Fibroblast of the aortic adventitia (primary cell): Measurements from ENCODE around the gene TOM1L2. TPM values are rescaled to one million over a fixed set of nuclear protein-coding genes. Genes with fewer than 3 reads are reported as not detected.
"Not testable (repeated sequence)": the region's sequence is repeated elsewhere in the genome, so short reads cannot be mapped to it uniquely, and the experiment has no call there.

Source experiments
- DNase-seq: peaks from one replicate; pipeline ENCODE4 v3.0.0-alpha.2; 2010; ENCODE audit warnings: low read depth
- H3K4me3 ChIP-seq: 2 replicates; pipeline ENCODE4 v1.5.1; 2011; ENCODE audit warnings: low read depth, mild to moderate bottlenecking, control low read depth, low read length, moderate library complexity
- total RNA-seq: library from RNA; depleted of rRNA; stranded (reverse); fragments of >200 nt; gene quantifications from 2 replicates; pipeline ENCODE4 v1.2.3, GENCODE V29; 2012; ENCODE audit warnings: low replicate concordance
- TF ChIP-seq, protein P1 (sequence below): IDR thresholded peaks from 2 replicates; pipeline ENCODE4 v1.5.1; 2011; ENCODE audit warnings: mild to moderate bottlenecking, low read length, control low read depth, inconsistent platforms; ENCODE audit not compliant: insufficient read depth

TOM1L2 gene
- total RNA-seq, 1 donor: 40.3 TPM

DNA sequence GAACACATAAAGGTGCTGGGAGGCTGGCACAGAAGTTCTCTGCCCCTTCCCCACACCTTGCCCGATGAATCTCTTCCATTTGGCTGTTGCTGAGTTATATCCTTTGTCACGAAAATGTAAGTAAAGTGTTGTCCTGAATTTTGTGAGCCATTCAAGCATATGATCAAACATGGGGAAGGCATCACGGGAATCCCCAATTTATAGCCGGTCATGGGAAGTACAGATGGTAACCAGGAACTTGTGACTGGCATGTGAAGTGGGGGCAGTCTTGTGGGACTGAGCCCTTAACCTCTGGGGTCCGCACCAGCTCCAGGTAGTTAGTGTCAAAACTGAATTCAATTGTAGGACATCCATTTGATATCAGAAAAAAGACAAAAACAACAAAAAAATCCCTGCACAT, 13.2 kb downstream of the TOM1L2 start:
- TF ChIP-seq, protein P1, sequence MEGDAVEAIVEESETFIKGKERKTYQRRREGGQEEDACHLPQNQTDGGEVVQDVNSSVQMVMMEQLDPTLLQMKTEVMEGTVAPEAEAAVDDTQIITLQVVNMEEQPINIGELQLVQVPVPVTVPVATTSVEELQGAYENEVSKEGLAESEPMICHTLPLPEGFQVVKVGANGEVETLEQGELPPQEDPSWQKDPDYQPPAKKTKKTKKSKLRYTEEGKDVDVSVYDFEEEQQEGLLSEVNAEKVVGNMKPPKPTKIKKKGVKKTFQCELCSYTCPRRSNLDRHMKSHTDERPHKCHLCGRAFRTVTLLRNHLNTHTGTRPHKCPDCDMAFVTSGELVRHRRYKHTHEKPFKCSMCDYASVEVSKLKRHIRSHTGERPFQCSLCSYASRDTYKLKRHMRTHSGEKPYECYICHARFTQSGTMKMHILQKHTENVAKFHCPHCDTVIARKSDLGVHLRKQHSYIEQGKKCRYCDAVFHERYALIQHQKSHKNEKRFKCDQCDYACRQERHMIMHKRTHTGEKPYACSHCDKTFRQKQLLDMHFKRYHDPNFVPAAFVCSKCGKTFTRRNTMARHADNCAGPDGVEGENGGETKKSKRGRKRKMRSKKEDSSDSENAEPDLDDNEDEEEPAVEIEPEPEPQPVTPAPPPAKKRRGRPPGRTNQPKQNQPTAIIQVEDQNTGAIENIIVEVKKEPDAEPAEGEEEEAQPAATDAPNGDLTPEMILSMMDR: no peak
- H3K4me3 ChIP-seq: peak overlapping the region; percentile 44
- DNase-seq: no peak

GRCh38 chr17:17957584-17957916, 14.7 kb downstream of the TOM1L2 start:
- DNase-seq: no peak
- TF ChIP-seq, protein P1: no peak
- H3K4me3 ChIP-seq: no peak overlapping the region

DNA sequence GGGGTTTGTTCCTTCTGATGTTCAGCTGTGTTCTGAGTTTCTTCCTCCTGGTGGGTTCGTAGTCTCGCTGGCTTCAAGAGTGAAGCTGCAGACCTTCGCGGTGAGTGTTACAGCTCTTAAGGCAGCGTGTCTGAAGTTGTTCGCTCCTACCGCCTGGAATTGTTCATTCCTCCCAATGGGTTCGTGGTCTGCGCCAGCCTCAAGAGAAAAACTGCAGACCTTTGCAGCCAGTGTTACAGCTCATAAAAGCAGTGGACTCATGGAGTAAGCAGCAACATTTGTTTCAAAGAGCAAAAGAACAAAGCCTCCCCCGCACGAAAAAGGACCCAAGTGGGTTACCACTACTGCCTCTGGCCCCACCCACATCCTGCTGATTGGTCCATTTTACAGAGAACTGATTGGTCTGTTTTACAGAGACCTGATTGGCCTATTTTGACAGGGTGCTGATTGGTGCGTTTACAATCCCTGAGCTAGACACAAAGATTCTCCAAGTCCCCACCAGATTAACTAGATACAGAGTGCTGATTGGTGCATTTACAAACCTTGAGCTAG, 16.3 kb downstream of the TOM1L2 start:
- not testable (repeated sequence) for DNase-seq

GRCh38 chr17:17954079-17954478, 18.1 kb downstream of the TOM1L2 start:
- no peak for DNase-seq
- TF ChIP-seq, protein P1: no peak
- no peak overlapping the region for H3K4me3 ChIP-seq

More for the DNA sequence above, 16.3 kb downstream of the TOM1L2 start:
- not testable (repeated sequence) for H3K4me3 ChIP-seq

GRCh38 chr17:17952691-17953090, 19.5 kb downstream of the TOM1L2 start:
- no peak for DNase-seq
- no peak overlapping the region for H3K4me3 ChIP-seq
- TF ChIP-seq, protein P1: no peak

GRCh38 chr17:17951524-17951923, 20.7 kb downstream of the TOM1L2 start:
- no peak overlapping the region for H3K4me3 ChIP-seq
- no peak for DNase-seq
- TF ChIP-seq, protein P1: no peak

DNA sequence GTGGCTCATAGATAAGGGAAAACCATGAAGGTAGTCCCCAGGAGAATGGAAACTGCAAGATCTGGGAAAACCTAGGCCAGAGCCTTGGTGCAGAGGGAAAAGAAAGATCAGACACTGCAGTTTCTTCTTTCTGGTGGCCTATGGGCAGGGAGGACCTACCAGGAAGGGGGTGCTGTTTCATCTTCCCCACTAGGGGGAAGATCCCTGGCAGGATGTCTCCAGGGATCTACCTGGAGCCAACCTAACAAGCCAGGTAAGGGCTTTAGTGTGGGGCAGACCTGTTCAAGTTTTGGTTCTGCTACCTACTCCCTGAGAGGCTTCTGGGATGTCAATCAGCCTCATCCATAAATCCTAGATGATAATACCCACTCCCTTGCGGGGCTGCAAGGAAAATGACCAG, 21.4 kb downstream of the TOM1L2 start:
- DNase-seq: no peak
- no peak overlapping the region for H3K4me3 ChIP-seq
- TF ChIP-seq, protein P1: peak; percentile 6

- TF ChIP-seq, protein P1: no peak
- no peak for DNase-seq
- no peak overlapping the region for H3K4me3 ChIP-seq
These were observed 21.9 kb downstream of the TOM1L2 start for GRCh38 chr17:17950347-17950746.
